ENCODE measurements around the gene CDR2L. TPM values are rescaled to one million over a fixed set of nuclear protein-coding genes. Genes with fewer than 3 reads are reported as not detected.

CDR2L gene
- total RNA-seq: 11.9 and 20.4 TPM in 2 replicates

DNA sequence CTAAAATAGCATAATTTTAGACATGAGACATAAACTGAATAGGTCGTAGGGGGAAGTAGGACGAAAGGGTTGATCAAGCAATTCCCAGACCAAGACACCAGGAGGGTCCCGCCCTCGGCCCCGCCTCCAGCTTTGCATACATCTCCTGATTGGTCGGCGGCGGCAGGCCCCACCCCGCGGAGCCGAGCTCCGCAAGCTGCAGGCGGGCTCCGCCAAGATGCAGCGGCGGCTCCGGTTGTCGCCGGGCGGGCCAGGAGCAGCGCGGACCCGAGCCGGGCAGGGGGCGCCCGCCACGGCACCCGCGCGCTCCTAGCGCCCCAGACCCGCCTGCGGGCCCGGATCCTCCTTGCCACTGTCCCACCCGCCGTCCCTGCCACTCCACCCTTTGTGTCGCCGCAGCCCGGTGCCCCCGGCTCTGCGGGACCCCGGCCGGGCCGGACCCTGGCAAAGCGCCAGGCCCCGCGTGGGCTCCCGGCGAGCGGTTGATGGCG lies at the start of gene CDR2L:
Gene CDR2L (plus strand): TSS at position 215 of the 491 bp plus-strand sequence. CDS start 412 bp downstream, outside the sequence.

DNA sequence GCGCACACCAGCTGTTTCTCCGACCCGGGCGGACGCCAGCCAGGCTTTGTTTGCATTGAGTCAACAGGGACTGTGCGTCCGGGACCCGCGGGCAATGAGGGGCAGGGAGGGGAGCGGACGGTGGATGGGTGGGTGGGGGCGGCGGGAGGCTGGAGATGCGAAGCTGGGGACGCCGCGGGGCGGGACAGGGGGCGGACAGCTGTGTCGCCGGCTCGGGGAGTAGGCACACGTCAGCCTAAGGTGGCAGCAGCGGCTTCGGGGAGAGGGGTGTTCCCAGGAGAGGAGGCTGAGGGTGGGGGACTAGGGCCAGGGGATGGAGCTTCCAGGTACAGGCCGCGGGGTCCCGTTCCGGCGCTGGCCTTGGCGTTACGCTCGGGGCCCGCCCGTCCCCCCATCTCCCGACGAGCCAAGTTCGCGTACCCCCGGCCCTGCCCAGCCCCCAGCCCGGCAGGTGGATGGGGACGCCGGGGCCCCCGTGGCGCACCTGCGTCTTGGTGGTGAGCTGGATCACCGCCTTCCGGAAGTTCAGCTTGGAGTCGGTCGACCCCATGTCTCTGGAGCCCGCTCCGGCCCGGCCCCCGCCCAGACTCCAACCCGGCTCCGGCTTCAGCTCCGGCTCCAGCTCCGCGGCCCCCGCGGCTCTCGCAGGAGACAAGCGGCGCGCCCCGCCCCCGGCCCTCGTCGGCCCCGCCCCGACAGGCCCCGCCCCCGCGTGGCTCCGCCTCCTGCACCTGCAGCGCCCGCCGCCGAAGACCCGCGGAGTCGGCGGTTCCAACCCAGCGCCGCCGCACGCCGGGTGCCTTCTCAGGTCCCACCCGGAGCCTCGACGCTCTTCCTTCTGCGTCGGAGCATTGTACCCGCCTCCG lies 15.1 kb upstream of the CDR2L start, which contains the start of gene HID1:
Gene HID1 (minus strand): TSS at position 653 of the 866 bp plus-strand sequence. CDS start 103 bp downstream, at position 550.

DNA sequence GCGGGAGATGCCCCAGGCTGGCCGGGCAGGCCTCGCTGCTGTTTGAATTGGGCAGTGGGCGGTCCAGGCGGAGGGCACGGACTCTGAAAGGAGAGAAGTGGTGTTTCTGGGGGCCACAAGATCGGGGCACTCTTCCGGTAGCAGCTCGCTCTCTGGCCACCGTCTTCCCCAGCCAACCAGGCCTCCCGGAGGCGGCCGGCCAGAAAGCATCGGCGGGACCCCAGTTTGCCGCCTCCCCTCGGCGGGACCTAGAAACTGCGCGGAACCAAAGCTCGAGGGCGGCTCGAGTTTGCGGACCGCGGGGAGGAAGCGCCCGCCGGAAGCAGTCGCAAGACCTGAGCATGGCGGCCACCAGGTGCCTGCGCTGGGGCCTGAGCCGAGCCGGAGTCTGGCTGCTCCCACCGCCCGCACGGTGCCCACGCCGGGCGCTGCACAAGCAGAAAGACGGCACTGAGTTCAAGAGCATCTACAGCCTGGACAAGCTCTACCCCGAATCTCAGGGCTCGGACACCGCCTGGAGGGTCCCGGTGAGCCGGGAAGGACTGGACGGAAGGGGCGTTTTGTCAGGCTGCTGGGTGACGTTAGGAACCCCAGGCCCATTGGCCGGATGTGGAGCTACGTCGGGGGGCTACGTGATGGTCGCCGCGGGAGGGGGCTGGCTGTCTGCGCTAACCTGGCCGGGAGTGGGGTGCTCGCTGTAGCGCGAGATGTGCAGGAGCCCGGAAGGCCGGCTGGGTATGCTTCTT lies 25.1 kb downstream of the CDR2L start, which contains the start of gene MRPL58:
Gene MRPL58 (plus strand): TSS at position 325 of the 746 bp plus-strand sequence. CDS start 17 bp downstream, at position 342.

DNA sequence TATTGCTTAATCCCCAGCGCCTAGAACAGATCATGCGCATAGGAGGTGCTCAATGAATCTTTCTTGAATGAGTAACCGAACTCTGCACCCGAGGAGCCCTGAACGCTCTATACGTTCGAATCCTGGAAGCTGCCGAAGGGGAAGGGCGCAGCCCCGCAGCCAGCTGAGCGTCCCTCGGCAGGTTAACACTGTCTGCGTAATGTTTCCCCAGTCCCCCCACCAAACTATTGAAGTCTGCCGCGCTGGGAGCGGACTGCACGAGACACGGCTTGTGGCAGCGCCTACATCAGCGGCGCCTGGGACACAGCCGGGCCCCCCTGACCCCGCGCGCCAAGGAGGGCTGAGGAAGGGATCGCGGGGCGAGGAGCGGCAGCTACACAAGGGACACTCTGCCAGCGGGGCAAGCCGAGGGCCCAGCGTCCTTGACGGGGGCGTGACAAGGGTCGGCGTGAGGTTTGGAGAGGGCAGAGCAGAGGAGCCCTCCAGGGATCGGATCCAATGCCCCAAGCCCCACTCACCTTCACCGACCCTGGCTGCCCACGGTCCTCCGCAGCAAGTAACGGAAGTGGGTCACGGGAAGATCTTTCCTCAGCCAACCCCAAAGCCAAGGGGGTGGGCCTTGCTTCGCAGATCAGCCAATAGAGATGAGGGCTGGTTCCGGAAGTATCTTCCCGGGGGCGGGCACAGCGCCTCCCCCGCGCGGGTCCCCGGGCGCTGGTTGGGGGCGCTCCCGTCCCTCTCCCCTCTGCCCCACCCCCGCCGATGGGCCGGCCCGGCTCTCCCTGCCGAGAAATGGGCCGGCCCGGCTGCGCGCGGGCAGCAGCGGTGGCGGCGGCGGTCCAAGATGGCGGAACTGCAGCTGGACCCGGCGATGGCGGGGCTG lies 59.2 kb downstream of the CDR2L start, which contains the start of the genes ATP5PD and KCTD2:
Gene ATP5PD (minus strand): TSS at position 563 of the 883 bp plus-strand sequence. CDS start 4,319 bp downstream, outside the sequence.
Gene KCTD2 (plus strand): TSS at position 819 of the 883 bp plus-strand sequence. CDS start 26 bp downstream, at position 845.

Other genes with a start within 250 kb of the CDR2L start
- gene NHERF1, start 239.0 kb upstream of the CDR2L start, total RNA-seq: 51.9 and 79.5 TPM in 2 replicates
- 19.5 and 28.0 TPM in 2 replicates for gene NAT9, start 211.3 kb upstream of the CDR2L start, total RNA-seq
- gene GRIN2C, start 127.7 kb upstream of the CDR2L start, total RNA-seq: not detected in 2 replicates
- gene FDXR, start 114.6 kb upstream of the CDR2L start, total RNA-seq: 34.6 and 48.0 TPM in 2 replicates
- gene FADS6, start 94.0 kb upstream of the CDR2L start, total RNA-seq: not detected in 2 replicates
- gene USH1G, start 64.4 kb upstream of the CDR2L start, total RNA-seq: 0.27 and 0.70 TPM in 2 replicates
- gene OTOP2, start 63.4 kb upstream of the CDR2L start, total RNA-seq: not detected in 2 replicates
- gene OTOP3, start 51.7 kb upstream of the CDR2L start, total RNA-seq: 0.08 and 0.27 TPM in 2 replicates
- 0.08 and 0.16 TPM in 2 replicates for gene HID1, start 14.9 kb upstream of the CDR2L start, total RNA-seq
- gene MRPL58, start 25.0 kb downstream of the CDR2L start, total RNA-seq: 74.5 and 123 TPM in 2 replicates
- 285 and 333 TPM in 2 replicates for gene ATP5PD, start 59.3 kb downstream of the CDR2L start, total RNA-seq
- 10.4 and 13.3 TPM in 2 replicates for gene KCTD2, start 59.6 kb downstream of the CDR2L start, total RNA-seq
- gene SLC16A5, start 100.3 kb downstream of the CDR2L start, total RNA-seq: 4.7 and 13.4 TPM in 2 replicates
- gene ARMC7, start 122.3 kb downstream of the CDR2L start, total RNA-seq: 2.3 and 4.1 TPM in 2 replicates
- 203 and 206 TPM in 2 replicates for gene NT5C, start 144.1 kb downstream of the CDR2L start, total RNA-seq
- gene JPT1, start 166.9 kb downstream of the CDR2L start, total RNA-seq: 175 and 272 TPM in 2 replicates
- gene SUMO2, start 195.3 kb downstream of the CDR2L start, total RNA-seq: 98.9 and 112 TPM in 2 replicates
- gene NUP85, start 218.0 kb downstream of the CDR2L start, total RNA-seq: 25.8 and 38.1 TPM in 2 replicates